SIG-M5 treated with dmso at 0.1 percent for 504 hours (cell line): Measurements from ENCODE around the gene RAE1.

Experiments
- DNase-seq: peaks from one replicate; lab custom pipeline; 2025; ENCODE audit not compliant: unreplicated experiment; lab: John Stamatoyannopoulos, UW

Gene RAE1

GRCh38 chr20:57387463-57387862 lies 36.4 kb downstream of the RAE1 start:
- no peak for DNase-seq

DNA sequence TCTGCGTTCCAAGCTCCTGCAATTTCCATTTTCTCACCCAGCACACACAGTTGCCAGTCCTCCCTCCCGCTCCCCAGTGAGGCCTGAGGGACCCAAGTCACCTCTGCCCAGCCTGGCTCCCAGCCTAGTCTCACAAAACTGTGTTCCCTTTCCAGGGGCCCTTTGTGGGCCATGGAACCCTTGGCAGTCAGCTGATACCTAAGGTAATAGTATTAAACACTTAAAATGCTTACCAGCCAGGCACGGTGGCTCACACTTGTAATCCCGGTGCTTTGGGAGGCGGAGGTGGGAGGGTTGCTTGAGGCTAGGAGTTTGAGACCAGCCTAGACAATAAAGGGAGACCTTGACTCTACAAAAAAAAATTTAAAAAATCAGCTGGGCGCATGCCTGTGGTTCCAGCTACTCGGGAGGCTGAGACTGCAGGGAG lies 36.9 kb downstream of the RAE1 start:
- DNase-seq = no peak

DNA sequence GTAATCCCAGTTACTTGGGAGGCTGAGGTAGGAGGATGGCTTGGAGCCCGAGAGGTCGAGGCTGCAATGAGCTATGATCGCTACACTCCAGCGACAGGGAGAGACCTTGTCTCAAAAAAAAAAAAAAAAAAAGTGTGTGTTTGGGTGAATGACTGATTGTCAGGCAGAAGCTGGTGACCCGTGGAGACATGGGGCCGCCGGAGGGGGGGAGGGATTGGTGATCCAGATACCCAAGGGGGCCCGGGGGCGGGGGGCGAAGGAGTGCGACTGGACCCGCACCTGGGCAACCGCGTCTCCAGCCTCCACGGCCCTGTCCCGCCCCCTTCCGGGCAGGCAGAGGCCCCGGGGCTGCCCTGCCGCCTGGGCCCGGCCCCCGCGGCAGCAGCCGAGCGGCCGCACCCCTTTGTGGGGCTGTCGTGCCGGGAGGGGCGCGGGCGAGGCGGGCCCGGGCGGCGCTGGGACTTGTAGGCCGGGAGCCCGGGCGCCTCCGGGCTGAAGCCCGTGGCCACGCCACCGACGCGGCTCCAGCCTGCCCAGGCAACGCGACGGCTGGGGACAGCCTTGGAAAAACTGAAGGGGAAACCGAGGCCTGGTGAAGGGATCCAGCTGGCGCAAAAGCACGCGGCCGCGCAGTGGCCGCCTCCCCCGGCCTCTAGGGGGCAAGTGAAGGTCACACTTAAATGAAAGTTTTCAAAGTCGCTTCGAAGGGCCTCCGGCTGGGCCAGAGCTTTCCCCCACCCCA lies 38.1 kb downstream of the RAE1 start:
- DNase-seq = peak; percentile 67

DNA sequence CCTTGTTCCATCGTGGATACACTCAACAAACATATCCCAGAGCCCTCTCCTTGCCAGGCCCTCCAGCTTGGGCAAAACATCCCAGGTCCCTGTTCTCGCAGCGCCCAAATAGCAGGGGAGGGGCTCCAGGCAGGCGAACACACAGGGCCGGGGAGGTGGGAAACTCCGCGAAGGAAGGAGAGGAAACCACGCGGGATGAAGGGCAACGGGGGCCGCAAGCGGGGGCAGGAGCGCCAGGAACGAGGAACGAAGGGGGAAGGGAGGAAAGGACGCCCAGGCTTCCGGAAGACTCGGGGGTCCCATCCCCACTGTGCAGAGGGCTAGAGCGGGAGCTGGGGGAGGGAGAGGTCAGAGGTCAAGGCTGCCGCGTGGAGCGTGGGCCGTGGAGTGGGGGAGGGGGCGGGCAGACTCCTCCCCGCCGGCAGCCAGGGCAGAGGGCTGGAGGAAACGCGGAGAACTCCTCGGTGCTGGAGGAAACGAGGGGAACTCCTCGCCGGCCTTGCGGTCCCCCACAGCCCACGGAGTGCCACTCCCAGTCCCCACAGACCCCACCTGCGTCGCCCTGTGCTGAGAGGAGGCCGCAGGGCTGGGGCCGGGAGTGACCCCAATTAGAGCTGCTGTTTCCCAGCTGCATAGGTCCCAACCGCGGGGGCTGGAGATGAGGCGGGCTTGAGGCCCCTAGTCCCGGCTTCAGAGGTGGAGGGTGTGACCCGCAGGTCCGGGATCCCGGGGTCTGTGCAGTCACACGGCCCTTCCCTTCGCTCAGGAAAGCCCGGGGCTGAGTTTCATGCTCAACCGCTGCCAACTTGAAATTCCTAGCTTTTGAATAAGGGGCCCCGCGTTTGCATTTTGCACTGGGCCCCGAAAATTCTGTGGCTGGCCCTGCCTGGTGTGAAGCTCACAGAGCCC lies 38.9 kb downstream of the RAE1 start:
- DNase-seq = peak; percentile 72

GRCh38 chr20:57390604-57391438 lies 39.8 kb downstream of the RAE1 start, which contains the start of gene RBM38:
Gene RBM38 (plus strand): TSS chr20:57391396. CDS start chr20:57391582, 186 bp downstream.
- DNase-seq = peak; percentile 73

DNA sequence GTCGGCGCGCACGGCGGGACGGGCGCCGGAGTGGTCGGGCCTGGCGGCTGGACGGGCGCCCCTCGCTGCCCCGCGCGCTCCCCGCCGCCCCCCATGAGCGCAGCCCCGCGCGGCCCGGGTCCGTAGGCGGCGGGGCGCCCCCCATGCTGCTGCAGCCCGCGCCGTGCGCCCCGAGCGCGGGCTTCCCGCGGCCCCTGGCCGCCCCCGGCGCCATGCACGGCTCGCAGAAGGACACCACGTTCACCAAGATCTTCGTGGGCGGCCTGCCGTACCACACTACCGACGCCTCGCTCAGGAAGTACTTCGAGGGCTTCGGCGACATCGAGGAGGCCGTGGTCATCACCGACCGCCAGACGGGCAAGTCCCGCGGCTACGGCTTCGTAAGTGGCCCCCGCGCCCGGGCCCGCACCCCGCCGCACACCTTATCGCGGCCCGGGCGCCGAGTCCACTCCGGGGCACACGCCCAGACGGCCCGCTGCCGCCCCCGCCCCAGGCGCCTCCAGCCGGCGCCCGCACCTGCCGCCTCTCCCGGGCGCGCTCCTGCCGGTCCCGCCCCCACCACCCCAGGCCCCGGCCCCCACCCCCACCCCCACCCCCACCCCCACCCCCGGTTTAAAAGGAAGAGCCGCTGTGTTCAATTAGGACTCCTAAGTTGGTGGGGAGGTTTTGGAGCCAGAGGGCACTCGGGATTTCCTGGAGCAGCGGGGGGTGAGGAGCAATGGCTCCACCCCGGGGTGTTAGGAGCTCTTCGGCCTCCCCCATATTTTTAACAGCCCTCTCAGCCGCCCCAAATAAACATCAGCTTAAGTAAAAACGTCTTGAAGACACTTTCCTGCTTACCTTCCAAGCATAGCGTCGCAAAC lies 40.6 kb downstream of the RAE1 start:
- peak; percentile 35 for DNase-seq

GRCh38 chr20:57392512-57393271 lies 41.6 kb downstream of the RAE1 start:
- peak; percentile 49 for DNase-seq

GRCh38 chr20:57393321-57394120 lies 42.5 kb downstream of the RAE1 start:
- no peak for DNase-seq

DNA sequence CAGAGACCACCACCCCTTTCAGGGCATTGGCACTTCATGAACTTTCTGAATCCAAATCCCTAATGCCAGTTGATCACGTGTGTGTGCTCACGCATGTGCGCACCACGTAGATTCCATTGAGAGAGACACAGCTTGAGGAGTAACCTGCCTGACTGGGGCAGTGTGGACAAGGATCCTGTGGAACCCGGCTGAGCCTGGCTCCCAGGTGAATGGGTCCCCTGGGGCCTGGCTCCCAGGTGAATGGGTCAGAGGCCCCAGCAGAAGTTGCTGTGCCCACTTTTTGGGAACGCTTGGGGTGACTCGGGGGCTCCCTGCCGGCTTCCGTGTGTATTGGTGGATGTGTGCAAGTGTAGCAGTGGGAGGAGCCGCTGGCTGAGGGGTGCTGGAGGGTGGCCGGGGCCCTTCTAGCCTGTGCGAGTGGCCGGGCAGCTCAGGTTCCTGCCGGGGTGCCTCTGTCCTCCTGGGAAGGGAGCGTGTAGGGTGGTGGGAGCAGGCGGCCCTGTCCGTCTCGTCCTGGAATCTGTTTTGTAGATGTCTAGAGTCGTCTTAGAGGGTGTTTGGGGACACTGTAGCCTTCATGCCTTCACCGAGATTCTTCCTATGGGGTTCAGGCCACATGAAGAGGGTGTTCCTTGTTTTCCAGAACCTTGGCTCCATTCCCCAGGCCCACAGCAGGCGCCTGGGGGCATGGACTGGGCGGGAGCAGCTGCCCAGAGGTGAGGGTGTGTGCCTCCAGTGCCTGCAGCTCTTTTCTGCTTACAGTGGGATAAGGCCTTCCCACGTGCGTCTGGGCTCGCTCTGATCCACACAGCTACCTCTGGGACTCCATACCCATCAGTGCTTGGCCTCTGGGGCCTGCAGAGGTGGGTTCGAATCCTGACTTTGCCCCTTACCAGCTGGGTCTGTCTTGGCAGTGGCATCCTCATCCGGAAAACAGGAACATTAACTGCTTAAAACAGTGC lies 43.3 kb downstream of the RAE1 start:
- DNase-seq = no peak

DNA sequence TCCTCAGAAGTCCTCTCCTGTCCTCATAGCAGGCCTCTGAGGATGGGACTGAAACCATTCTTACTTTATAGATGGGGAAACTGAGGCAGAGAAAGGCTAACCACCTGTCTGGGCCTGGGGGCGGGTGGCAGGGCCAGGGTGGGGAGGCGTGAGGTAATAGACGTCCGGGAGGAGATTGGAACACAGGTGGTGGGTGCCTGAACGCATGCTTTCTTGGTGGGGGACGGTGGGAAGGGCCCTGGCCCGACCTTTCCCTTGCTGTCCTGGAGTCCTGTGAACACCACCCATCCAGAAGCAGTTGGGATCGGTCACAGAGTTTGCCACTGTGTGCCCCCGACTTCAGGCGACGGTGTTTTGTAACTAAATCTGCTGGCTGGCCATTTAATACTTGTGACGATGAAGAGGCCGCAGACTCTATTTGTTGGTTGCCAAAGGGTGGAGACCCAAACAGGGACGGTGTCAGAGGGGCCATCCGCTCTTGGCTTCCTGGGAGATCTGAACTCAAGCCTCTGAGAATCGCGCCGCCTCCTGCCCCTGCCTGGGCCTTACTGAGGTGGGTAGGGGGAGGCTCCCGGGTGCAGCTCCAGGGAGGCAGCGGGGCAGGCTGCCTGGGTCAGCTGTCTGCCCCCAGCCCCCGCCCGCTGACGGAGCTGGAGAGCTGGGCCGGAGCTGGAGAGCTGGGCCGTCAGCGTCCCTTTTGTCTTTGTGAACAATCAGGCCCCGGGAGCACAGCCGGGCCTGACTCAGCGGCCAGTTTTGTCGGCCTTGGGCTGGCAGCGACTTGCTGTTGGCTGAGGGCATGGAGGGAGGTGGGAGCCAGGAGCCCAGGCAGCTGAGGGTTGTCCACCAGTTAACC lies 44.3 kb downstream of the RAE1 start:
- no peak for DNase-seq

GRCh38 chr20:57396212-57396983 lies 45.3 kb downstream of the RAE1 start:
- DNase-seq = no peak

GRCh38 chr20:57396984-57397692 lies 46.1 kb downstream of the RAE1 start:
- DNase-seq = no peak

DNA sequence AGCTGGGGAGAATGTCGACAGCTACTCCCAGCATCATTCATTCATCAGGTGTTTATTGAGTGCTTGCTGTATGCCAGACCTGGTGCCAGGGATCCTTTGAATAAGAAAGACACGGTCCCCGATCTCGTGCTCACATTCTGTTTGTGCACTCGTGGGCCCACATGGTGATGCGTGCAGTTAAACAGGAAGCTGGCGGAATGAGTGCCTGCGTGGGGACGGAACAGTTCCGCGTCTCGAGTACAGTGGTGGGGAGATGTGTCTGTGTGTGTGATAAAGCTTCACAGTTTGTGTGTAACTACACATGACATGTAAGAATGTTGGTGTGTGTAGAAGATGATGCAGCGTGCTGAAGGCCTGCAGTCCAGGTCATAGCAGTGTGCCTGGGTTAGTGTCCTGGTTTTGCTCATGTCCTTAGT lies 46.6 kb downstream of the RAE1 start:
- peak; percentile 29 for DNase-seq

DNA sequence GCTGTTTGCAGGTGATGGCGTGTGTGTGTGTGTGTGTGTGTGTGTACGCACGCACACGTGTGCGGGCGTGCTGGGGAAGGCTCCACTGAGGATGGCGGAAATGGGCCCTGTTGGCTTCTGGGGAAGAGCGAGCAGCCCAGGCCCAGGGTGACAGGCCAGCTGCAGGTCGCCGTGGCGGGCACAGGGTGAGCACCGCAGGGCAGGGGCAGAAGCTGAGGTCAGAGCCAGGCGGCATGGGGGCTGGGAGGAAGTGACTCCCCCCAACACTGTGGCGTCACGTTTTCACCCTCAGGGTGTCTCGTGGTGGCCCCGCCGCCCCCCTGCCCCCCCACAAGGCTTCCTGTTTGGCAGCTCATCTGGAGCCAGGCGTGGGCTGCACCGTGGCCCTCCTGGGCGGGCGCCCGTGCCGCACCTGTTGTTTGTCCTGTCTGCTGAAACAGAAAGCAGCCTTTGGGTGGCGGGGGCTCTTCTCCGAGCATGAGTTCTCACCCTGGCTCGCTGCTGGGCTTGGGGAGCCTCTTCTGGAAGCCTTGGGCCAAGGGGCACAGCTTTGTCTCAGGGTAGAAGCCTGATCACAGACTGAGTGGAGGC lies 47.3 kb downstream of the RAE1 start:
- no peak for DNase-seq
